Measurements from ENCODE around the gene GTF2IRD1.

DNA sequence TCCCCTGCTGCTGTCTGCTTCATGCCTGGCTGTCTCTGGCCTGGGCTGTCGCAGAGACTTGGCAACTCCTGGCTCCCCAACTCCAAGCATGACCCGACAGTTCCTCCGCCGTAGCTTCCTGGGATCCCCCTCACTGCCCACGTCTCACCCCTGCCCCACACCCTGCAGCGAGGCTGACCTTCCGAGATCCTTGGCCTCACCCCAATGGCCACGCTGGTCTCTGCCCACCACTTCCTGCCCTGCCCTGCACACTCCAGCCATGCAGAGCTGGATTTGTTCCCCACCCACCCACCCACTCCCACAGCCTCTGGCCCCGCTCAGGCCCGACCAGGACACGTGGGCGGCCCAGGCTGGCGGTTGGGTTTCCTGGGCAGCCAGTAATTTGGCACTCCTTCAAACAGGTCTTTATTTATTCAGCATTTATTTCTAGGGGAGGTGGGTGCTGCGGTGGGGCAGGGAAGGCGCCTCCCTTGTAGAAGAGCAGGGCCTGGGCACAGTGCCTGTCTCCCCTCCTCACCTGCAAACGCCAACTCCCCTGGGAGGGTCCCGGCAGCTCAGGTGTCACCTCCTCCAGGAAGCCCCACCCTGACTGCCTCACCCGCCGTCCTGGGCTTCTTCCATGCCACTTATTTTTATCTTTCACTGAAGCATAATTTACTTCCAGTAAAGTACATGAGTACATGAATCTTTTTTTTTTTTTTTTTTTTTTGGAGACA lies 25.5 kb downstream of the GTF2IRD1 start:
- TF ChIP-seq, protein P1, sequence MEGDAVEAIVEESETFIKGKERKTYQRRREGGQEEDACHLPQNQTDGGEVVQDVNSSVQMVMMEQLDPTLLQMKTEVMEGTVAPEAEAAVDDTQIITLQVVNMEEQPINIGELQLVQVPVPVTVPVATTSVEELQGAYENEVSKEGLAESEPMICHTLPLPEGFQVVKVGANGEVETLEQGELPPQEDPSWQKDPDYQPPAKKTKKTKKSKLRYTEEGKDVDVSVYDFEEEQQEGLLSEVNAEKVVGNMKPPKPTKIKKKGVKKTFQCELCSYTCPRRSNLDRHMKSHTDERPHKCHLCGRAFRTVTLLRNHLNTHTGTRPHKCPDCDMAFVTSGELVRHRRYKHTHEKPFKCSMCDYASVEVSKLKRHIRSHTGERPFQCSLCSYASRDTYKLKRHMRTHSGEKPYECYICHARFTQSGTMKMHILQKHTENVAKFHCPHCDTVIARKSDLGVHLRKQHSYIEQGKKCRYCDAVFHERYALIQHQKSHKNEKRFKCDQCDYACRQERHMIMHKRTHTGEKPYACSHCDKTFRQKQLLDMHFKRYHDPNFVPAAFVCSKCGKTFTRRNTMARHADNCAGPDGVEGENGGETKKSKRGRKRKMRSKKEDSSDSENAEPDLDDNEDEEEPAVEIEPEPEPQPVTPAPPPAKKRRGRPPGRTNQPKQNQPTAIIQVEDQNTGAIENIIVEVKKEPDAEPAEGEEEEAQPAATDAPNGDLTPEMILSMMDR (conservative IDR thresholded peaks at IDR 0.05; ENCODE audit: low read depth, low read length), result no peak
- no peak for TF ChIP-seq EZH2 (IDR thresholded peaks at IDR 0.05; ENCODE audit: borderline replicate concordance, low read depth, low read length, poor library complexity, severe bottlenecking)

Measured in A673 (cell line).